CD4-positive, alpha-beta T cell (primary cell): ENCODE results near the gene TACR3. TPM values are rescaled to one million over a fixed set of nuclear protein-coding genes. Genes with fewer than 3 reads are reported as not detected.
"Not testable (repeated sequence)": the region's sequence is repeated elsewhere in the genome, so short reads cannot be mapped to it uniquely, and the experiment has no call there.

Source experiments
- ATAC-seq: fragments of 200-7000 bp; cut with Tn5 transposase; one replicate; pipeline ENCODE4 v1.10.0; 2022; ENCODE audit warnings: mild to moderate bottlenecking; ENCODE audit not compliant: poor library complexity
- CTCF ChIA-PET: fragments of 350-600 bp; sonication (Branson Sonifier 250); formaldehyde crosslinking; loops from one replicate; lab custom pipeline; 2021; ENCODE audit warnings: antibody characterized with exemption, inconsistent platforms; lab: Charles Lee
- POLR2A ChIA-PET: fragments of 350-600 bp; sonication (Branson Sonifier 250); formaldehyde crosslinking; loops from one replicate; lab custom pipeline; 2021; ENCODE audit warnings: antibody characterized with exemption, inconsistent platforms; lab: Charles Lee
- DNase-seq, 14 experiments: peaks; one replicate each; pipeline ENCODE4 v3.0.0-alpha.2; 2013 to 2020; ENCODE audit warnings: mixed read lengths in 2 of 14
- H3K27ac ChIP-seq, 2 donors: one replicate each; pipeline versions ENCODE4 v1.5.1 to v1.7.0; 2013; ENCODE audit warnings: low read length in 2 of 2, low read depth in 1 of 2, mild to moderate bottlenecking in 1 of 2
- H3K27me3 ChIP-seq, 2 experiments: 1 replicate in 1 of 2; 2 replicates in 1 of 2; pipeline versions ENCODE4 v1.6.1 to v1.7.0; 2013; ENCODE audit warnings: low read length in 2 of 2, control low read depth in 1 of 2, mild to moderate bottlenecking in 1 of 2, moderate library complexity in 1 of 2; ENCODE audit not compliant: insufficient read depth in 2 of 2, control insufficient read depth in 1 of 2
- H3K36me3 ChIP-seq: one replicate; pipeline ENCODE4 v1.6.1; 2013; ENCODE audit warnings: low read length, control low read depth; ENCODE audit not compliant: insufficient read depth
- H3K4me1 ChIP-seq: one replicate; pipeline ENCODE4 v1.6.1; 2013; ENCODE audit warnings: low read length, control low read depth; ENCODE audit not compliant: insufficient read depth
- H3K4me3 ChIP-seq: one replicate; pipeline ENCODE4 v1.5.1; 2013; ENCODE audit warnings: mild to moderate bottlenecking, low read length, moderate library complexity
- H3K9me3 ChIP-seq, 2 experiments: 1 replicate in 1 of 2; 2 replicates in 1 of 2; pipeline versions ENCODE4 v1.6.1 to v1.7.0; 2013; ENCODE audit warnings: low read length in 2 of 2, mild to moderate bottlenecking in 2 of 2, control low read depth in 1 of 2, moderate library complexity in 1 of 2; ENCODE audit not compliant: control insufficient read depth in 1 of 2, insufficient read depth in 1 of 2
- H3K27ac Mint-ChIP-seq: one replicate; pipeline ENCODE4 v1.8.0; 2020; ENCODE audit warnings: mixed read lengths
- H3K27me3 Mint-ChIP-seq: one replicate; pipeline ENCODE4 v1.8.0; 2021; ENCODE audit warnings: mixed read lengths
- H3K36me3 Mint-ChIP-seq: one replicate; pipeline ENCODE4 v1.8.0; 2021; ENCODE audit warnings: low read depth, mixed read lengths
- H3K4me1 Mint-ChIP-seq: one replicate; pipeline ENCODE4 v1.8.0; 2021; ENCODE audit warnings: low read depth, mixed read lengths
- H3K4me3 Mint-ChIP-seq: one replicate; pipeline ENCODE4 v1.8.0; 2020; ENCODE audit warnings: mild to moderate bottlenecking, mixed read lengths
- H3K9me3 Mint-ChIP-seq: one replicate; pipeline ENCODE4 v1.8.0; 2020; ENCODE audit warnings: mixed read lengths
- intact Hi-C, 2 experiments: fragments of 100-400 bp; cut with DNase I in 1 of 2; cut with micrococcal nuclease in 1 of 2; formaldehyde crosslinking; loops; one replicate each; pipeline versions ENCODE4 v1.15.1 to v1.9.0; 2023 to 2025; cut with DNase I, micrococcal nuclease
- total RNA-seq, 174 experiments: library from RNA in 2 of 174; stranded (reverse) in 2 of 174; gene quantifications; one replicate each; pipeline ENCODE4 v1.2.3 and lab custom pipeline; 2021 to 2026
- TF ChIP-seq, protein P1 (sequence below): fragments of 200-600 bp; IDR thresholded peaks from one replicate; pipeline ENCODE4 v1.8.0; 2022; ENCODE audit warnings: antibody characterized with exemption, mild to moderate bottlenecking

TACR3 gene
- total RNA-seq, 2 experiments from 2014 or later, result not detected

DNA sequence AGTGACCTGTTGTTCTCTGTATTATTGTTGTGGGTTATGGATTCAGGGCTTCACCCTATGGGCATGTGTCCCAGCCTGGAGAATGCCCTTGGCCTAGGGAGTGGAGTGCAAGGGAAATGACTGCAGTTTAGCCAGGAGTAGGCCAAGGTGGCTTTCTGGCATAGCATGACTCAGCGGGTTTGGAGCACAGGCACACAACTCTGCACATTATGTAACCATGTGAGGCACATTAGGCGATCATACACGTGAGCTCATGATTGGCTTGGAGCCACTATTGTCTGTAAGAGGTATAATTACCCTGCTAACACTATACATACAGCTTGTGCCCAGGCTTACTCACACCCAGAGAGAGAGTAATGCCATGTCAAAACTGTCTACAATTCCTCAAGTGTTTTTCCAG, 35.1 kb upstream of the TACR3 start:
- no peak overlapping the region for H3K27ac Mint-ChIP-seq
- ChIA-PET CTCF (no interaction called here), POLR2A (no interaction called here)
- Histone ChIP-seq H3K9me3 (peaks cover 0 to 9% of the 10 kb centered on the region in 2 experiments), H3K4me3 (no peak overlapping the region), H3K4me1 (no peaks in the 10 kb centered on the region), H3K27me3 (no peaks in the 10 kb centered on the region), H3K36me3 (no peaks in the 10 kb centered on the region), H3K27ac (no peak overlapping the region)
- DNase-seq, result no peak
- no peak for ATAC-seq
- H3K27me3 Mint-ChIP-seq, result no peaks in the 10 kb centered on the region
- TF ChIP-seq, protein P1, sequence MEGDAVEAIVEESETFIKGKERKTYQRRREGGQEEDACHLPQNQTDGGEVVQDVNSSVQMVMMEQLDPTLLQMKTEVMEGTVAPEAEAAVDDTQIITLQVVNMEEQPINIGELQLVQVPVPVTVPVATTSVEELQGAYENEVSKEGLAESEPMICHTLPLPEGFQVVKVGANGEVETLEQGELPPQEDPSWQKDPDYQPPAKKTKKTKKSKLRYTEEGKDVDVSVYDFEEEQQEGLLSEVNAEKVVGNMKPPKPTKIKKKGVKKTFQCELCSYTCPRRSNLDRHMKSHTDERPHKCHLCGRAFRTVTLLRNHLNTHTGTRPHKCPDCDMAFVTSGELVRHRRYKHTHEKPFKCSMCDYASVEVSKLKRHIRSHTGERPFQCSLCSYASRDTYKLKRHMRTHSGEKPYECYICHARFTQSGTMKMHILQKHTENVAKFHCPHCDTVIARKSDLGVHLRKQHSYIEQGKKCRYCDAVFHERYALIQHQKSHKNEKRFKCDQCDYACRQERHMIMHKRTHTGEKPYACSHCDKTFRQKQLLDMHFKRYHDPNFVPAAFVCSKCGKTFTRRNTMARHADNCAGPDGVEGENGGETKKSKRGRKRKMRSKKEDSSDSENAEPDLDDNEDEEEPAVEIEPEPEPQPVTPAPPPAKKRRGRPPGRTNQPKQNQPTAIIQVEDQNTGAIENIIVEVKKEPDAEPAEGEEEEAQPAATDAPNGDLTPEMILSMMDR, result no peak
- no peaks in the 10 kb centered on the region for H3K36me3 Mint-ChIP-seq
- no peaks in the 10 kb centered on the region for H3K4me1 Mint-ChIP-seq
- H3K9me3 Mint-ChIP-seq, result peaks cover 11% of the 10 kb centered on the region
- no peak overlapping the region for H3K4me3 Mint-ChIP-seq
- intact Hi-C loops, result no loop called here

DNA sequence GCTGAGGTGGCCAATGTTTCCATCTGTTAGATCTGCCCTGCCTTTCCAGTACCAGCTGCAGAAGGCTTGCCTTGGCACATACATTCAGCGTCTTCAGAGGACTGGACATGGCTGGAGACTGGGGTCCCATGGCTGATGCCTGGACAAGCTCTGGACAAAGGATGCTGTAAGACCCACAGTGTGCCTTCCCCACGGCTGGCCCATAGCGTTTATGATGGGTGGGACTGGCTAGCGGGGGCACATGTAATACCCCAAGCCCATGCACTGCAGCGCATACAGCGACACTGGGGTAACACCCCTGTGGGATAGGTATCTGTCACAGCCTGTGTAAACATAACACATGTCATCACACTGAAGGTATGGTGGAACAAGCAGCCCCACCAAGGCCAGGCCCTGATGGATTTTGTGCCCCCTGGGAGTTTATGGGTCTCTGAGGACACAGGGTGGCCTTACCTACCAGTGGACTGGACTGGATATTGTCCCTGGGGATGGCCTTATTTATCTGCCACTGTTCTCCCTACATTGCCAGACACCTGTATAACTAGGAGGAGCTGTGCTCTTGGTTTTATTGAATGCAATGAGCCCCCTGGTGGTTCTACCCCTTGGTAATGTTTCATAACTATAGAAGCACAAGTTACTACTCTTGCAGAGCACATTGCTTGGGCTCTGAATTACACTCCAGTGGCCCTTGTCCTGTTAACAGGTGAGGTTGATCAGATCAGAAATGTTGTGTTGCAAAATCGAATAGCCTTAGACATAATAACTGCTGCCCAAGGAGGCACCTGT, 34.3 kb upstream of the TACR3 start:
- no peak for DNase-seq
- Mint-ChIP-seq H3K4me1 (no peaks in the 10 kb centered on the region), H3K9me3 (peaks cover 11% of the 10 kb centered on the region), H3K27me3 (no peaks in the 10 kb centered on the region), H3K4me3 (no peak overlapping the region), H3K36me3 (no peaks in the 10 kb centered on the region), H3K27ac (no peak overlapping the region)
- CTCF ChIA-PET, result no interaction called here
- Histone ChIP-seq H3K27ac (no peak overlapping the region), H3K9me3 (peaks cover 0 to 9% of the 10 kb centered on the region in 2 experiments), H3K36me3 (no peaks in the 10 kb centered on the region), H3K4me1 (no peaks in the 10 kb centered on the region), H3K27me3 (no peaks in the 10 kb centered on the region), H3K4me3 (no peak overlapping the region)
- no peak for ATAC-seq
- TF ChIP-seq, protein P1, result no peak
- POLR2A ChIA-PET, result no interaction called here
- intact Hi-C loops, result no loop called here

DNA sequence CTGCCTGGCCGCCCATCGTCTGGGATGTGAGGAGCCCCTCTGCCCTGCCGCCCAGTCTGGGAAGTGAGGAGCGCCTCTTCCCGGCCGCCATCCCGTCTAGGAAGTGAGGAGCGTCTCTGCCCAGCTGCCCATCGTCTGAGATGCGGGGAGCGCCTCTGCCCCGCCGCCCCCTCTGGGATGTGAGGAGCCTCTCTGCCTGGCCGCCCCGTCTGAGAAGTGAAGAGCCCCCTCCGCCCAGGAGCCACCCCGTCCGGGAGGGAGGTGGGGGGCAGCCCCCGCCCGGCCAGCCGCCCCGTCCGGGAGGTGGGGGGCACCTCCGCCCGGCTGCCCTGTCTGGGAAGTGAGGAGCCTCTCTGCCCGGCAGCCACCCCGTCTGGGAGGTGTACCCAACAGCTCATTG, 3.4 kb upstream of the TACR3 start:
- H3K27me3 Mint-ChIP-seq, H3K4me3 ChIP-seq, H3K4me1 Mint-ChIP-seq, H3K27ac ChIP-seq, POLR2A ChIA-PET, H3K36me3 Mint-ChIP-seq, H3K4me3 Mint-ChIP-seq, CTCF ChIA-PET, intact Hi-C loops, DNase-seq, H3K27me3 ChIP-seq, H3K9me3 Mint-ChIP-seq, H3K36me3 ChIP-seq, ATAC-seq, H3K27ac Mint-ChIP-seq, H3K4me1 ChIP-seq: not testable (repeated sequence)
- peaks cover 0 to 16% of the 10 kb centered on the region in 2 experiments for H3K9me3 ChIP-seq

DNA sequence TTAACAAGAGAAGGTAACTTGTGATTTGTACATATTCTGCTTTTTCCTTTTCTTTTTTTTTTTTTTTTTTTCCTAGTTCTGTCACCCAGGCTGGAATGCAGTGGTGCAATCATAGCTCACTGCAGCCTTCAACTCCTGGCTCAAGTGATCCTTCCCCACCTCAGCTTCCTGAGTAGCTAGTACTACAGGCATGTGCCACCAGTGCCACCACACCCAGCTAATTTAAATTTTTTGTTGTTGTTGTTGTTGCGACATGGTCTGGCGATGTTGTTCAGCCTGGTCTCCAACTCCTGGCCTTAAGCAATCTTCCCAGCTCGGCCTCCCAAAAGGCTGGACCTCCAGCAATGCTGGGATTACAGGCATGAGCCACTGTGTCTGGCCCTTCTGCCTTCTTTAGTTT, 1.5 kb upstream of the TACR3 start:
- H3K36me3 Mint-ChIP-seq, result no peaks in the 10 kb centered on the region
- H3K4me1 Mint-ChIP-seq, result no peaks in the 10 kb centered on the region
- TF ChIP-seq, protein P1, result no peak
- no peaks in the 10 kb centered on the region for H3K27me3 ChIP-seq
- no peak overlapping the region for H3K27ac ChIP-seq
- ChIA-PET POLR2A (no interaction called here), CTCF (no interaction called here)
- no peak overlapping the region for H3K4me3 Mint-ChIP-seq
- no peaks in the 10 kb centered on the region for H3K9me3 Mint-ChIP-seq
- H3K4me3 ChIP-seq, result no peak overlapping the region
- no peaks in the 10 kb centered on the region for H3K36me3 ChIP-seq
- ATAC-seq, result no peak
- peaks cover 6% of the 10 kb centered on the region for H3K27me3 Mint-ChIP-seq
- H3K27ac Mint-ChIP-seq, result no peak overlapping the region
- peaks cover 0 to 16% of the 10 kb centered on the region in 2 experiments for H3K9me3 ChIP-seq
- intact Hi-C loops, result no loop called here
- no peaks in the 10 kb centered on the region for H3K4me1 ChIP-seq
- no peak for DNase-seq
